ENCODE data around the gene HRNR.

HRNR gene

DNA sequence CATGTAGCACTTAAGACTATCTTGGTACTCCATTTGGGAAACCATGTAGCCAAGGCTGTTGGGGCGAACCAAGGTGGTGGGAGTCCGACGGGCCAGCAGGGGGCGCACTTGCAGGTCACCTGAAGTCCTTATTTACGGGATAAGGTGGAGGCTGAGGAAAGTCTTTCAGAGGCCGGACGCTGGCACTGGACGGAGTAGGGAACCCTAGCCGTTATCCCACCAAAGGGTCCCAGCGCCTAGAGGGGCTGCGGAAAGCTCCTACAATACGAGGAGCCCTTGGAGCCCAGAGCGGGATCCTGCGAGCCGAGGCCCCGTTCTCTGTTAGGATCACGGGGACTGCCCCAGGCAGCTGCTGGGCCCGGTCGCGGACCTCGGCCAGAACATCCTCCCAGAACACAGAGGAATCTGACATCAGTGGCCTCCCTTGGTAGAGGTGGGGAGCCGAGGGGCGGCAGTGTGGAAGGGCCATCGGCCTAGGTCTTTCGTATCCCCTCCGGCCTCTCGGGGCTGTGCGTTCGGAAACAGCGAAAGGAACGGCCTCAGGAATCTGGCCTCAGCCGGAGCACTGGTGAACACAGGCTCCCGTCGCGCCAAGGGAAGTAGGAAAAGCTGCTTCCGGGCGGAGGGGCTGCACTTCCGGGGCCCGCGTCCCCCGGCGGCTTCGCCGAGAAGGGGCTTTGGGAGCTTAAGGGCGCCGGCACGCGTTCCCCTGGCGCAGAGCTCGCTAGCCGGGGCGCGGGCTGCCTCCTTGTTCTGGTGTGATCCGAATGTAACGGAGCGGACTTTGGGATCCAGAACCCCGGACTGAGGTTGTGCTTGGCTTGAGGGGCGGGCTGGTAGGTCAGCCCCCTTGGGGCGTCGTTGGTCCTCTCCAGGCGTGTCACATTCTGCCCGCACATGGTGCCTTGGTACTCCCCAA is 35.1 kb downstream of the HRNR start:
- peak; percentile 71 for DNase-seq (ENCODE audit: low read depth)

DNA sequence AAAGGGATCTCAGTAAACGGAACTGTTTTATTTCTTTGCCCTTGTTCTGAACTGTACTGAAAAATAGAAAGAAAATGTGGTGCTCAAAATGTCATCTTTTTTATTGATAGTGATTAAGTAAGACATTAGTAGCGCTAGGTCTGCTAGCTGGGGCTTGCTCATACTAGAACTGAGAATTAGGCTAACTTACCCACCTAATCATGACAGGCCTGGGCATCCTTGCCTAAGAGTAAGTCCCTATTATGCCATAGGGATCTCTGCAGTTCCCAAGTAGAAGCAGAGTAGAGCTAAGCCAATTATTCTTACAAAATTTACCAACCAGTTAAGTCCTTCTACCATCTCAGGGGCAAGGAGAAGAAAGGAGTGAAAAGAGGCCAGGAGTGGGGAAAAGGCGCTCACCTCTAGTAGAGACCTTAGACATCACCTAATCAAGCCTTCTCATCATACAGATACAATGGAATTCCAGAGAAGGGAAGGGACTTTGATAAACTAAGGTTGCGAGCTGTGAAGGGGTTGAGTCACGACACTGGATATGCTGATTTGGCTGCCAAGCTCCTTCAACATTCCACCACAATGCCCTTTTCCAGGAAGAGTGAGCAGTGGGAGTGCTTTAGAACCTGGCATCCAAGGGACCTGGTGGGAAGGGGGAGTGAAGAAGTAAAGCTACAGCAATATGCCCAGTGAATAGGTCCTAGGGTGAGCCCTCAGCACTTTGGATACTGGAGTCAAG is 37.3 kb downstream of the HRNR start:
- DNase-seq (ENCODE audit: low read depth), result no peak

DNA sequence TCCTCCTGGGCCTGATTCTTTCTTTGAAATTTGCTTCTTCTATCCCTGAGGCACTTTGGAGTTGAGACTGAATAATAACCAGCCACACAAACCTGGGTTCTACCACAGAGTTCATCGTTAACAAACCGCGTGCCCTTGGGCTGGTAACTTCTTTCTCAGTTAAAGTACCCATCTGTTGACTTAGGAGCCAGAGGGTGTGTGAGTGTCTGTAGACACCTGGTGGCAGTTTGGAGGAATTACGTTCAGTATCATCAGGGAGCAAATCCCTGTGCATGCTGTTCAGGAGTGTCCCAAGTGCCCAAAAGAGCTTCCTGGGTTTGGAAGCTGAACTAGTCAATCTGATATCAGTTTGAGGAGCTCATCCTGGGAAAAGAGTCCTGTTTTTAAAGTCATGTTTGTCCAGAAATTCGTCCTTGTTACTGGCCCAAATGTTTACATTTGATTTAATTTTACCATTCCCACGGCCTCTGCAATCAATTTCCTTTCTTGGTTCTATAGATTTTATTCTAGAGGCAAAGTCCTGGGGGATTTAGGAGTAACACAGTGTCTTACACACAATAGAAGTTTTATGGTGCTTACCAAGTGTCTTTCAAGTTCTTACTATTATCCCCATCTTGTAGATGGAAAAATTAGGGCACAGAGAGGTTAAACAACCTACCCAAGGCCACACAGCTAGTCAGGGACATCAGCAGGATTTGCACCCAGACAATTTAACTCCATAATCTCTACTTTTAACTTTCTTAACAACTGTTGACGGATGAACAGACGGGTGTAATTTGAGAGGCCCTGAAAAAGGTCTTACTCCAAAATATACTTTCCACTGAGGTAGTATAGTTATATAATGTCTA is 38.2 kb downstream of the HRNR start:
- peak; percentile 9 for DNase-seq (ENCODE audit: low read depth)

DNA sequence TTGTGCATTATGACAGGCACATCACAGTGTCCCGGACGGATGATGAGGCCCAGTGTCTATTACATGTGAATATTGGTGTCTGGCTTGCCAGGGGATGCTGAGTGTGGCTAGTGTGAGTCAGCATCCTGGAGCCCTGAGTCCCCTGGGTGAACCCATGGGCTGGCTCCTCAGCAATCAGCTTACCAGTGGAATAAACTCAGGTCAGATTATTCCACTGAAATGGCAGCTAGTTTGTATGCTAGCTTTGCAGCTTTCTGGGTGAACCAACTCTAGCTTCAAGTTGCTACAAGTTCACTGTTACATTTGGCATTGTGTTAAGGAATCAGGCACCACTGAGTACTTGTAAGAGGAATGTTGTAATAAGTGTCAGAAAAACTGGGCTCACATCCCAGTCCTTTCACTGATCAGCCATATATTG is 41.0 kb downstream of the HRNR start:
- no peak for DNase-seq (ENCODE audit: low read depth)

DNA sequence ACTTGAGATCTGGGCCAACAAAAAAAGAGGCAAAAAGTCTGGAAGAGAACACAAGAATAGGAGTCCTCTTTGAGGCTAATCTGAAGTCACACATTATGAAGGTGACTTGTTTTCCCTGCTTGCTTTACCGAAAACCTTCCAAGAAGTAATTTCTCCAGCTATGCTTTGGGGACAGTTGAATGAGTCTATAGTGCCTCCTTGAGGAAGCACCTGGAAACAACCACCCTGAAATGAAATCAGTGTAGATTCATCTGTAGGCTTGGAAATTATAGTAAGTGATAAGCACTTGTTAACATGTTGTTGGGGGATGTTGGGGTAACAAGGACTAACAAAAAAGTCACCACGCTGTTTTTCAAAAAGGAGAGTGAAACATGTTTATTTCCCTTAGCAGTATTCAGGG is 41.6 kb downstream of the HRNR start:
- no peak for DNase-seq (ENCODE audit: low read depth)

DNA sequence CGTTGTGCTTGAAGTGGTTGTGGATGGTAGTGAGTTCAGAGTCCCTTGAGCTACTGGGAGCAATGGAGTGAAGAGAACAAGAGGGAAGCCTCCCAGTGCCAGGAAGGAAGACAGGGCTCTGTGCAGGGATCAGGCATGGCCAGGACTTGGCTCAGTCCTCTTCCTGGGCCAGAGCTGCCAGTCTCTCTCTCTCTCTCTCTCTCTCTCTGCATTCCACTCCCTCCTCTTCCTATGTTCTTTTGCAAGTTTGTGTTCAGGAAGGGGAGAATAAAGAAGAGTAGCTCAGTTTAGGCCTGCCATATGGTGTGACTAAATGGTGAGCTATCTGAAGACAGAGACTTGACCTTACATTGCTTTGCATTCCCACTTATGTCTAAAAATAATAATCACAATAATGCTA is 44.4 kb downstream of the HRNR start:
- DNase-seq (ENCODE audit: low read depth), result no peak

DNA sequence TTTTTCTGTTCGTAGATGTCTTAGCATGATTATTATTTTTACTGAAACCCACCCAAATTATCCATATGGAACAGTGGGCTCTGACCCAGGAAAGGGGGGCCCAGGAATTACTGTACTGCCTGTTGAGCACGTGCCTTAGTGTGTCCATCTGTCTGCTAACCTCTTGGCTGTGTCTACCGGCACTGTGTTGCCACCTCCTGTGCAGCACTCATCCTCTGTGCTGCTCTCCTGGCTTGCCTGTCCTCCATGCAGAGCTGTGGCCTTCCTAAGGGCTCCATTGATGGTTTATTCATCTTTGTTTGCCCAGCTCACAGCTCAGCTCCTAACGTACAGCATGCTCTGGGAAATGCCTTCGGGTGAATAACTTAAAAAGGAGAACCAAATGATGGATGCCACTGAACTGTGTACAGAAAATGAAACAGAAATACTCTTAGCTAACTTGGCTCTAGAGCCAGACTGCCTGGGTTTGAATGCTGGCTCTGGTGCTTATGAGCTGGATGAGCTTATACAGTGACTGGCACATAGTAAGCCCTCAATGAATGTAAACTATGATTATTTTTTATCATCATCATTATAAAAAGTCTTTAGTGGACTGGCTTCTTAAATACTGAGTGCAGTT is 53.6 kb downstream of the HRNR start:
- DNase-seq (ENCODE audit: low read depth), result no peak

DNA sequence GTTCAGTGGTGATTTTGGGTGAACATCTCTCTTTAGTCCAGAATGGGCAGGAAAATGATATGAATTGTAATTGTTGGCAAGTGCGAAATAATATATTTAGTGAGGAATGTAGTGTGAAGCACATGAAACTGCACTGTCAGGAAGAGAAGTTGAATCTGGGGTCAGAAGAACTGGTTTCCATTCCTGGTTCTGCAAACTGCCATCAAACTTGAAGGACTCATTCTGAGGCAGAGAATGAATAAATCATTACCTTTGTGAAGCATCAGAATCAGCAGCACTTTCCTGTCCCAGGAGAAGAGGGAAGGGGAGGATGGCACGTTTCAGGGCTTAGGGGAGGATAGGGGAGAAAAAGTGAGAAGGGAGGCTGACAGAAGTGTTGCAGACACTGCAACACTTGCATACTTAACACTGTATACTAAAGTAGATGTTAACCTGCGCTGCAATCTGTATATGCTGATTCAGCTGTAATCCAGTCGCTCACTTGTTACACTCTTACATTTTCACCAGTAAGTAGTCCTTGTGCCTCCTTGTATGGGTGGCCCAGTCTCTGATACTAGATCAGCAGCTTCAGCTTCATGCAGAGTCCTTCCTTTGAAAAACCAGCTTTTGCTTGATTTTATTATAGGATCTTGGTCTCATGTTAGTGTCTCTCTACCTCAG is 54.5 kb downstream of the HRNR start:
- DNase-seq (ENCODE audit: low read depth), result no peak

DNA sequence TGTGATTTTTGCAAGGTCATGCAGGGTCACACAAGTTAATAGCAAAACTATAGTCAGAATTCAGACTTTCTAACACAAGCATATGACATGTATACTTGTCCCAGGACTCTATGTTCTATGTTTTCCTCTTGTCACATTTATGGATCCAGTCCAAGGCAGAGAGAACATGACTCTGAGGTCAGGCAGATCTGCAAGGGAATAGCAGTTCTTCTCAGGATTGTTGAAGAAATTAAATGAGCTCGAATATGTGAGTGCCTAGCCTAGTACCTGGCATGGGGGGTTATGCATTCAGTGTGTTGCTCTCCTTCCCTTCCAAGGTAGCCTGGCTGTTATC is 55.5 kb downstream of the HRNR start:
- no peak for DNase-seq (ENCODE audit: low read depth)

DNA sequence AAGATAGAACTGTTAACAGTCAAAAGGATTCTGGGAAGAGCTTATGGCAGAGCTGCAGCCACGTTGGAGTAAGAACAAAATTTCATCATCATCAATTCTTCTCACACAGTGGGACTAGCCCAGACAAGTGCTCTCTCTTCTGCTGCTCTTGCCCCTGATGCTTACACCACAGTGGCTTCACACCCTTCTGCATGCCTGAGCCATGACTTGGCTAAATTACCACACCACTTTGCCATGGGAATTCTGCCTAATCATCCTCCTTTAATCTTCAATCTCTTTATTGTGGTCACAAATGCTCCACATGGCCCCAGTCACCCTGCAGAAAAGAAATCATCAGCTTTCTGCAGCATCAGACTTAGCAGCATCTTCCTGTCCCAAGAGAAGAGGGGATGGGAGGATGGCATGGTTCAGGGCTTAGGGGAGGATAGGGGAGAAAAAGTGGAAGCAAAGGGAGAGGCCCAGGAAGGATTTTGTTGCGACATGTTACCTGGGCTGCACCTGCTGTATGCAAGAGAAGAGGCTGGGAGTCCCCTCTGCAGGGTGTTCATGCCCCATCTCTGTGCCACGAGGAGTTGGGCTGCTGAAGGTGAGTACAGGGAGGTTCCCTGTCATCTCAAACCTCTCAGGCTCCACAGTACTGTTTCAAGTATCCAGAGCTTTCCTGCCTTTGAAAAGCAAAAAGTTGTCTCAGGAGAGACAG is 56.0 kb downstream of the HRNR start:
- DNase-seq (ENCODE audit: low read depth), result no peak

DNA sequence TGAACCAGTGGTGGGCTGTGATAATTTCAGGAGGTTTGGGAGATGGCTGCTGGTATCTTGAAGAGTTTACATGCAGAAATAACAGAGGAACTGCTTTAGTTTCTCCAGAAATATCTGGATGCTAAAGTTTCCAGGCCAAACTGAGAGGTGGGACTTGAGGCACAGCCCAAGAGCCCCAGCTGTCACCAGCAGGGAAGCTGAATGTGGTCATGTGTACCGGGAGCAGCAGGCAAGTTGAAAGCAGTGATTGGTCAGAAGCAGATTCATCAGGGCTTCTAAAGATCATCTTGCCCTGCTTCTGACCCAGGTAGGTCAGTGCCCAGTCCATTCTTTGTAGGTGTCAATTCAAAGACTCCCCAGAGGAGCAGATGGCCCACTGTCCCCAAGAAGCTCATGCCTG is 57.0 kb downstream of the HRNR start:
- DNase-seq (ENCODE audit: low read depth), result no peak

DNA sequence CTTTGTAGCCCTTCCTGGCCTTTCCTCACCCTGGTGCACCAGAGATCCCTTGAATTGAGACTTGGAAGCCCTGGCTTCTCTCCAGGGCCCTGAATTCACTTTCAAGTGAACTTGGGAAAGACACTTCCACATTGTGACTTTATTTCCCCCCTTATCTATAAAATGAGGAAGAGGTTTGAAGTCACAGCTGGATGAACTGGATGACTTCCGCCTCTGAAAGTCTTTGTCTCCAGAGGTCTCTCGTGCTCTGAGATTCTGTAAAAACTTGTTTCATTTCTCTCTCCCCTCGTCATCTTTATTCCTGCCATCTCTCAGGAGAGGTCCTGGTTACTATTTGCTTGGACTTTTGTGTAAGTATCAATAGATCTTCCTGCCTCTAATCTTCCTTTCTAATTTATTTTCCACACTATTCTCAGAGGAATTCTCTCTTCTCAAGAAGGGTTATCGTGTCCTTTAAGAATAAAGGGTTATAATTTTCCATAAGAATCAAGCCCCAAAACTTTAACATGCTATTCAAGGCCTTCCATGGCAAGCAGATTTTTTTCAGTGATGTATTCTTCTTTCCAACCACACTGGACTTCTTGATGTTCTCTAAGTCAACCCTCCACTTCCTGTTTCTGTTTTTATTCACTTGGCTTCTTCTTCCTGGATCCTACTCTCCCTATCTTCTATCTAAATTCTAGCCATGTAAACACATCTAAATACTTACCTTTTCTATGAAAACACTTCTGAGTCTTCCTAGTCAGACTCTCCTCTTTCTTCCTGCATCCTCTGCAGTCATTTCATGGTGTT is 58.5 kb downstream of the HRNR start:
- no peak for DNase-seq (ENCODE audit: low read depth)

DNA sequence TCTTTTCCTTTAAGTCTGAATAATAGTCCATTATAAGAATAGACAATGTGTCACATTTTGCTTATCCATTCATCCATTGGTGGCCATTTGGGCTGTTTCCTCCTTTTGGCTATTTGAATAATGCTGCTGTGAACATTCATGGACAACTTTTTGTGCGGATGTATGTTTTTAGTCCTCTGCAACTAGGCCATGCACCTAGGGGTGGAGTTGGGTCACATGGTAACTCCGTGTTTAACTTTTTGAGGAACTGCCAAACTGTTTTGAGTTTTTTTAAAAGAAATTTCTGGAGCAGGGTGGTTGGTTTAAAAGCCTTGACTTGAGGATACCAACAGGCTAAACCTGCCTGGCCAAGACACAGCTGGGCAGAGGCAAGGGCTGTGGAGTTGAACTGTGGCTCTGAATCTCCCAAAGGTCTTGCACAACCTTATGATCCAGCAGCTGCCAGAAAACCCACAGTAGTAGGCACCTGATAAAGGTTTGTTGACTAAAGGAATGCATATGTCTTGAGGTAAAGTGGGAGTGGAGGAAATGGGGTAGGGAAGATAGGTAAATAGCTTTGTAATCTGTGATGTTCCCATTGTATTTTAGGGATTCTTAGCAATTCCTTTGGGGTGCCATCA is 59.4 kb downstream of the HRNR start:
- no peak for DNase-seq (ENCODE audit: low read depth)

DNA sequence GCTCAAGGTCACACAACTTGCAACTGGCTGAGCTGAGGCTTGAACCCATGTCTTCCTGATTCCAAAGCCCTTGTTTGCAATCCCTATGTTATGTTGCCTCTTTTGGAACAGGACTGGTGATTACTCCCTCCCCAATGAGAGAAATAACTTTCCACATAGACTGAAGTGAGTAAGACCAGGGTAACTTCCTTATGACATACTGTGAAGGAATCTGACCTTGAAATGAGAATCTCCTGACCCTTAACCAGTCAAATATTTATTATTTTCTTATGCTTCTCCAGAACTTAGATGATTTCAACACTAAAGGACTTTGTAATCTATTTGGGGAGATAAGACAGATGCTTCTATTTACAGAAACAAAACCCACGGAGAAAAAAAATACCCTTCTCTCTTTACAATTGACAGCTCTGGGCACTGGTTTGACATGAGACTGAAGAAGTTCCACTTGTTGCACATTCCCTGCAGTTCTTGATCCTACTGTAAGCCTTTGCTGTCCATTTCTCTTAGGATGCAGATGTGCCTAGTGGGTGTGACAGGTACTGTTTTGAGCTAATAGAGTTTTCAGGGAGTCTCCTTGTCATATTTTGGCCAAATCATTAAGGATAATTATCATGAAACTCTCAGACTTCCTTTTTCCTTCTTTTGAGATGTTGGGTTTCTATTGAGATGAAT is 61.1 kb downstream of the HRNR start:
- no peak for DNase-seq (ENCODE audit: low read depth)
